ENCODE results near the gene F2RL2. TPM values are rescaled to one million over a fixed set of nuclear protein-coding genes. Genes with fewer than 3 reads are reported as not detected.
A peak's percentile ranks its signal among the peaks of the same experiment; 100 is the strongest.

Gene F2RL2
- total RNA-seq, 1 experiment from 2014 or later: not detected

- no peak overlapping the region for H2BK20ac ChIP-seq (ENCODE audit: low read depth, low read length, poor library complexity, severe bottlenecking)
- no peak overlapping the region for H3K27ac Mint-ChIP-seq
- no peaks in the 10 kb centered on the region for H3K27me3 ChIP-seq (ENCODE audit: insufficient read depth, low read length)
- H3K4me1 Mint-ChIP-seq: peaks cover 6 to 7% of the 10 kb centered on the region in 2 experiments
- H3K79me1 ChIP-seq (ENCODE audit: insufficient read depth, low read depth, low read length, poor library complexity, severe bottlenecking): no peaks in the 10 kb centered on the region
- no CpG with 5 or more reads among the region's 1 CpG for WGBS (ENCODE audit: extremely low coverage, insufficient read length, low lambda C conversion rate)
- no peak overlapping the region for H2AFZ ChIP-seq (ENCODE audit: low read length)
- H2BK15ac ChIP-seq (ENCODE audit: low read depth, low read length): no peak overlapping the region
- peak; percentile 52 for DNase-seq
- H3K4me3 Mint-ChIP-seq: no peak overlapping the region
- peaks cover 0 to 2% of the 10 kb centered on the region in 2 experiments; a peak in 1 of 5 replicates for H3K9me3 Mint-ChIP-seq
- no peak overlapping the region for H3K14ac ChIP-seq (ENCODE audit: insufficient read depth, low read length)
- no peak overlapping the region for H3K23ac ChIP-seq (ENCODE audit: insufficient read length, low read depth, low read length)
- no peak overlapping the region for H3K56ac ChIP-seq (ENCODE audit: insufficient read length, low read depth, low read length)
- H4K5ac ChIP-seq (ENCODE audit: insufficient read length, low read depth, low read length): no peak overlapping the region
- H3K4ac ChIP-seq (ENCODE audit: low read depth, low read length): no peak overlapping the region
- no peak overlapping the region for H3K9ac ChIP-seq (ENCODE audit: extremely low read depth, insufficient read length, low read length)
- no peaks in the 10 kb centered on the region for H3K27me3 Mint-ChIP-seq (ENCODE audit: low read depth)
- peaks cover 4 to 8% (median 6%) of the 10 kb centered on the region in 3 experiments; a peak in 5 of 7 replicates for H3K36me3 Mint-ChIP-seq (ENCODE audit: insufficient read depth in 1 of 3, low read depth in 3 of 3)
- no peaks in the 10 kb centered on the region for H3K23me2 ChIP-seq (ENCODE audit: insufficient read length, low read depth, low read length, poor library complexity, severe bottlenecking)
- no peak overlapping the region for H2BK12ac ChIP-seq (ENCODE audit: insufficient read length, low read depth, low read length)
- H2AK5ac ChIP-seq (ENCODE audit: insufficient read length, low read length): no peak overlapping the region
- no peak overlapping the region for H3K27ac ChIP-seq (ENCODE audit: insufficient read length, low read depth, low read length)
- H2BK120ac ChIP-seq (ENCODE audit: low read depth, low read length, poor library complexity, severe bottlenecking): no peak overlapping the region
- H3K9me3 ChIP-seq (ENCODE audit: control insufficient read depth, low read depth, low read length): no peaks in the 10 kb centered on the region
- H3K79me2 ChIP-seq (ENCODE audit: insufficient read depth, low read length): no peaks in the 10 kb centered on the region; the same call in 1 of the 2 replicates
- H4K91ac ChIP-seq (ENCODE audit: insufficient read length, low read depth, low read length): no peak overlapping the region
- no peak overlapping the region for H3K18ac ChIP-seq (ENCODE audit: insufficient read length, low read depth, low read length)
- no peak overlapping the region for H3T11ph ChIP-seq (ENCODE audit: low read length)
- TF ChIP-seq, protein P1, sequence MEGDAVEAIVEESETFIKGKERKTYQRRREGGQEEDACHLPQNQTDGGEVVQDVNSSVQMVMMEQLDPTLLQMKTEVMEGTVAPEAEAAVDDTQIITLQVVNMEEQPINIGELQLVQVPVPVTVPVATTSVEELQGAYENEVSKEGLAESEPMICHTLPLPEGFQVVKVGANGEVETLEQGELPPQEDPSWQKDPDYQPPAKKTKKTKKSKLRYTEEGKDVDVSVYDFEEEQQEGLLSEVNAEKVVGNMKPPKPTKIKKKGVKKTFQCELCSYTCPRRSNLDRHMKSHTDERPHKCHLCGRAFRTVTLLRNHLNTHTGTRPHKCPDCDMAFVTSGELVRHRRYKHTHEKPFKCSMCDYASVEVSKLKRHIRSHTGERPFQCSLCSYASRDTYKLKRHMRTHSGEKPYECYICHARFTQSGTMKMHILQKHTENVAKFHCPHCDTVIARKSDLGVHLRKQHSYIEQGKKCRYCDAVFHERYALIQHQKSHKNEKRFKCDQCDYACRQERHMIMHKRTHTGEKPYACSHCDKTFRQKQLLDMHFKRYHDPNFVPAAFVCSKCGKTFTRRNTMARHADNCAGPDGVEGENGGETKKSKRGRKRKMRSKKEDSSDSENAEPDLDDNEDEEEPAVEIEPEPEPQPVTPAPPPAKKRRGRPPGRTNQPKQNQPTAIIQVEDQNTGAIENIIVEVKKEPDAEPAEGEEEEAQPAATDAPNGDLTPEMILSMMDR (conservative IDR thresholded peaks at IDR 0.05): peak; percentile 94
- no peaks in the 10 kb centered on the region for H4K20me1 ChIP-seq (ENCODE audit: control insufficient read depth, insufficient read depth, insufficient read length)
- no peak overlapping the region for H4K8ac ChIP-seq (replicated peaks; ENCODE audit: insufficient read length, low read depth, low read length)
- H3K4me1 ChIP-seq (ENCODE audit: insufficient read depth, low read length): no peaks in the 10 kb centered on the region
- H3K4me2 ChIP-seq (ENCODE audit: insufficient read depth, insufficient read length, low read length): no peak overlapping the region
- no peak overlapping the region for H2BK5ac ChIP-seq (ENCODE audit: insufficient read length, low read length)
These were observed 18.4 kb upstream of the F2RL2 start for GRCh38 chr5:76641514-76642120.

Data from H9 (cell line).